Left renal cortex interstitium (tissue), 4 donors: ENCODE data around the gene TNFRSF11A. TPM values are rescaled to one million over a fixed set of nuclear protein-coding genes. Genes with fewer than 3 reads are reported as not detected.

ENCODE experiments used
- DNase-seq, 4 donors: peaks; one replicate each; pipeline ENCODE4 v3.0.0-alpha.2; 2013; ENCODE audit warnings: low read depth in 4 of 4, low spot score in 2 of 4, missing footprints in 1 of 4
- polyA plus RNA-seq, 4 donors: library from polyadenylated mRNA; unstranded; fragments of 120-200 nt; gene quantifications; one replicate each; pipeline ENCODE4 v1.2.1, GENCODE V29; 2013; ENCODE audit not compliant: insufficient read length in 4 of 4

TNFRSF11A gene
- polyA plus RNA-seq, 4 donors: 1.8 to 3.4 (median 2.5) TPM

DNA sequence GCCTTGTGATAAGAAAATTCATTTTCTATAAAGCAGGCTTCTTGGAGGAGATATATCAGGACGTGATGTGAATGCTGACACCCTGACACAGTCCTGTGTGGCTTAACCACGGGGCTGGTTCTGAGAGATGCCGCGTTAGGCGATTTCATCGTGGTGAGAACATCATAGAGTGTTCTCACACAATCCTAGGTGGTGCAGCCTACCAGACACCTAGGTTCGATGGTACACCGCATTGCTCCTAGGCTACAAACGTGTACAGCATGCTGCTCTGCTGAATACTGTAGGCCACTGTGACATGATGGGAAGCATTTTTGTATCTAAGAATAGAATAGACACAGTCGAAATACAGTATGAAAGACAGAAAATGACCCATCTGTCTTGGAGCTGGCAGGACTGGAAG lies 82.5 kb downstream of the TNFRSF11A start:
- DNase-seq: no peak

- DNase-seq: no peak
Measured at GRCh38 chr18:62409821-62410220, 84.7 kb downstream of the TNFRSF11A start.

DNA sequence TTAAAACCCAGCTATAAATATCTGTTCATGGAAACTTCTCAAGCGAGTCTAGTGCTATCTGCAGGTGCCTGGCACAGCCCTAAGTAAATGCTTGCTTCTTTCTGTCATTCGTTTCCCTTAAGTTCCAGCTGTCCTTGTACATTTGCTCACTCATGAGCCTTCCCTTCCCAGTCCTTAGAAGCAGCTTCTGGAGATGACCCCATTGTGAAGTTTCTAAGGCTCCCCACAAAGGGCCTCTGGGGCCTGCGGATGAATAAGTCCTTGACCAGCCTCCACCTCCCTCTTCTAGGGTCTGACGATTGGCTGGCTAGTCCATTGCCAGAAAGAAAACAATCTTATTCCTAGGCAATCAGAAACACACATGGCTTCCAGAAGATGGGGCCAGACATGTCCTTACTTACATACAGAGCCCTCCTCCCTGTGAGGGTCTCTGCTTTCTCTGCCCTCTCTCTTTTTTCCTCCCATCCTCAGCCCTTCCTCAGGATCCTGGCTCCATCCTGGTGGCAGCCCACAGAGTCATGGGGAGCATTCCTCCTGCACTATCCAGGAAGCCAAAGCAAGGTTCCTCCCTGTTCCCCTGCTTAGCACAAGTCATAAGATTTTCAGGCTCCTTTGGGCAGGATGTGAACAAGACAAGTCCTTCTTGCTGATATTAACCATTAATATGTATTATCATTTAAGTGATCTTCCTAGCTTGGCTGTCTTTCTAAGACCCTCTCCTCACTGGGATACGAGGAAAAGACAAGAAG lies 87.3 kb downstream of the TNFRSF11A start:
- DNase-seq: no peak

DNA sequence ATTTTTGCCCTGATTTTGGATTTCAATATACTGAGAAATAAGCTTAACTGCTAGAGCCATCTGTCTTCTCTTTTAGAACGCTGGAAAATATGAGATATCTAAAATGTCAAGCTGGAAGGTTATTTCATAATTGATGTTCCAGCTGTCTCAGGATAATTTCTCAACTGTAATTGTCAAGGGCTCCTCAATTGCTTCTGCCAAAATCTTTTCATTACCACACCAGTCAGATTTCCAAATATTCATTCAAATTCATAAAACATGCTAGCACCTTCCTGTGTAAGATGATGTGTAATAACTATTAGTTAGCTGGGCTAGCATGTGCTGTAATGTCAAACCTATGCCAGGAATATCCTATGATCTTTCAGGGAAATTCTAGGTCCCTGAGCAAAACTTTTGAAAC lies 88.1 kb downstream of the TNFRSF11A start:
- DNase-seq: no peak

DNA sequence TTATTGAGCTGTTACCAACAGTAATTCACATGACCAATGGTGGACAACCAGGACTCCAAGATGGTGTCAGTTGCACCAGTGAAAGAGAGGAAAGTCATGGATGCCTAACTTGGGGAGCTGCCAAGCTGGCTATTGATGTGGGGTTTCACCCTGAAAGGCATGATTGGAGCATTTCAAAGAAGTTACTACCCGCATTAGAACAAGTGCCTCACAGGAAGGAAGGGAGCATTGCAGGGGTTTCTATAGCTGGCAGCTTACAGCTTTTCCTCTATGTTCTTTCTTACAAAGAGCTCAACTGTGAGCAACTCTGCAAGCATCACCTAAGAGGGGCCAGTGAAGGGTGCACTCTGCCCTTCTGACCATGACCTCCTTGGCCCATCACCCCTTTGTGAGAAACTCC lies 93.1 kb downstream of the TNFRSF11A start:
- no peak for DNase-seq

GRCh38 chr18:62420151-62420512 lies 95.0 kb downstream of the TNFRSF11A start:
- DNase-seq: no peak

- DNase-seq: no peak
Measured at GRCh38 chr18:62420513-62421209, 95.6 kb downstream of the TNFRSF11A start.

GRCh38 chr18:62425465-62426190 lies 100.5 kb downstream of the TNFRSF11A start:
- peak; percentile 79 to 90 (median 85) for DNase-seq

DNA sequence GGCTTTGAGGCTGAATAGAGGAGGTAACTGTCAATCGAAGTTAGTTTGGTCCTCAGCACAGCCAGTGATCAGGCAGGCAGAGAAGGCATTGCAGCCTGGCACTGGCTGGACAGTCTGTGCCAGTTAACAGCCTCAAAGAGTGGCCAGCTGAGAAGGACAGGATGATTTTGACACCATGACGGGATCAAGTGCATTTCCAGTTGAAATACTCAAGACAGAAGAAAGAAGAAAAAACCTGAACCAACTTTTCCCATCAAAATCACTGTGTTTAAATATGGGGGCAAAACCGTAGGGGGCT lies 101.0 kb downstream of the TNFRSF11A start:
- DNase-seq: no peak

DNA sequence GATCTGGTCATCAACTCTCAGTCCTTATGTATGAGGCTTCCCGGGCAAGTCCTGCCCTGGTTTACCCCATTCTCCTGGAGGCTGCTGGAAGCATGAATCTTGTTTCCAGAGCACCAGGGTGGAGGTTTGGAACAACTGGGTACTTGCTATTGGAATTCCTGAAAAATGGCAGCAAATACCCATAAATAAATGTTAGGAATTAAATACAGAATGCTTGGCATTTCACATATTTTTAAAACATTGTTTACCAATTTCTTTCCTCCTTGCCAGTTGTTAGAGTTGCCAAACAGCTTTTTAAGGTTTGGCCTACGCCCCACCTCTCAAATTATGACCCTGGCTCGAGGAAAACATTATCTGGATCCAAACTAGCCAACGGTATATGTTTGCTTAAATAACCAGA lies 107.1 kb downstream of the TNFRSF11A start:
- DNase-seq: no peak

DNA sequence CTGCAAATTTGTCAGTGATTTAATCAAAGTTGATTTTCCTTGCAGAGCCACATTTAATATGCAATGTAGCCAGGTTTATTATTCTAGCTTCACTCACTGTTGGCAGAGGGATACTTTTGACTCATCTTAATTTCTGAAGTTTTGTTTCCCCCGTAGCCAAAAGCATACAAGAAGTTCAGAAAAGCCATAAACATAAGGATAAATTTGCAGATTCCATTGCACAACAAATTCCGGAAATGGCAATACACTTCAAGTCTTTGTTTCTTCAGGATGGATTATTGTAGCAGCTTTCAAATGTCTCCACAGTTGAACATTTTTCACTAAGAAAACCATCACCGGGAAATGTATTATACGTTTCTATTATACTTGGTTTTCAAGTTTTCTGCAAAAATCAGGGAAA lies 109.7 kb downstream of the TNFRSF11A start:
- DNase-seq: no peak

DNA sequence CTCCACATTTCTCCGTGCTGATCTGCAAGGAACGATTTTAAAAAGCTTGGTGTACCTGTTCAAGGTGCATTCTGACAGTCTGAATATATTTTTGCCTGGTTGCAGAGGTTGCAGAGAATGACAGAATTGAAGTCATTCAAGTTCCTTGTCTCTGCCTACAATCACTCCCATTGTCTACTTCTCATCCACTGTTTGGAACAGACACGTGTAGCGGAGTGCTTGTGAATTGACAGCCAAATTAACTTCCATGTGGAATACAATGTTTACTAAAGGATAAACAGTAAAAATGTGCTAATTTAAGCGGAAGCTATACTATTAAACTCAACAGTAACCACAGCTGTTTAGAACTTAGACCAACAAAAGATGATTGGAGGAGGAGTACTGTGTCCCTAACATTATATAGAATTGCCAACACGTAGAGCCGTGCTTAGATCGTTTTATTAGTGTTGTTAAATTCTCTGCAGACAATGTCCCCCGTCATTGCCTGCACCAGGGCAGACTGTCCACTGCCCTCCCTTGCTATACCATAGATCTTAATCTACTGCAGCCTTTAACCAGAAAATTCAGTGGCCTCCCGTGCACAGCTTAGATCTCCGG lies 110.4 kb downstream of the TNFRSF11A start:
- DNase-seq: no peak

DNA sequence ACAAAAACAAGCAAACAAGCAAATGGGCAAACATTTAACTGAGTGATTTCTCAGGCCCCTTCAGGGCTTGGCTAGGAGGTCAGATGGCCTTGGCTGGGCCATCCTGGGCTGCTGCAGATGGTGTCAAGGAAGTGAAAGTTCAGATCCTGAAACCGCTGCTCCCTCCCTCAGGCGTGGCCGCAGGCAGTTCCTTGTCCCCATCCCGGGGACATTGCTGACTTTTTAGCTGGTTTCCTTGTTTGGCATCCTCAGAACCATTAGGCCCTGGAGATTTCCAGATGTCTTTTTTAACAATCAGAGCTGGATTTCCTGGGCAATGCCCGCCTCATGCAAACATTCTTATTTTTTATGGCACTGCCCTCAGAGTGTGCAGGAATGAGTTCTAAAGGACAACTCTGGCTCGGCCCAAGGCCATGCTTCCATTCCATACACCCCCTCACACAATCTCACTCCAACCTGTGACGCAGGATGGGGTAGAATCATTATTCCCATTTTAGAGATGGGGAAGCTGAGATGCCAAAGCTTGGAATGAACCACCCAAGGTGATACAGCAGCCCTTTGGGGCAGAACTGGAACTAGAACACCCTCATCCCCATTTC lies 111.6 kb downstream of the TNFRSF11A start:
- DNase-seq: no peak

DNA sequence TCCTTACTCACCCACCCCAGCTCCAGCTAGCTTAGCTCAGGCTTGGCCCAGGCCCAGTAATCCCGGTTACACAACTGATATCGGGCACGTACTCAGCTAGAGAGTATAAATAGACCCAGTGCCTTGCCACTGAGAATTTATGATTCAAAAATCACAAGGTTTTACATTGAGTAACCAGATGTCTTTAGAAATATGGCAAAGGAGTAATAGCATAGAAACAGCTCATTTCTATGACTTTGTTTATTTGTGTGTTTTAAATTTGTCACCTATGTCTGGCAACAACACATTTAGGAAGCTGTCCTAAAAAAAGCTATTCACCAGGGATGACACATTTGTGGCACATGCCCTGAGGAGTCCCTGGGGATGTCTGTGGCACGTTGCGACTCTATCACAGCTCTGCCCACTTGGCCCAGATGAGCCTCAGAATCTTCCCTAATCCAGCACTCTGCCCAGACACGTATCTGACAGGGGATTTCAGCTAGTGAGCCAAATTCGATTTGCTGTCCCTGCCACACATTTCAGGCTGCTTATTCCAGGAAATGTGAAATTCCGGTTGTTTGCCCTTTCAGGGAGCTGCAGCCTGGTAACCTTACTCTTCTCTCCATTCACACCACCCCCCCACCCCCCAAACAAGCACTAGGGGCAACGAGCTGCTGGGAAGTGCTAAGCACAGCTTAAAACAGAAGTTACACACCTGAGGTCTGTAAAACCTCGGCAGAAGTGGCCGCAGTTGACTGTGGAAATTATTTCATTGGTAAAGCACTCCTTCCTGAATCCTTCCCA lies 112.3 kb downstream of the TNFRSF11A start:
- no peak for DNase-seq

DNA sequence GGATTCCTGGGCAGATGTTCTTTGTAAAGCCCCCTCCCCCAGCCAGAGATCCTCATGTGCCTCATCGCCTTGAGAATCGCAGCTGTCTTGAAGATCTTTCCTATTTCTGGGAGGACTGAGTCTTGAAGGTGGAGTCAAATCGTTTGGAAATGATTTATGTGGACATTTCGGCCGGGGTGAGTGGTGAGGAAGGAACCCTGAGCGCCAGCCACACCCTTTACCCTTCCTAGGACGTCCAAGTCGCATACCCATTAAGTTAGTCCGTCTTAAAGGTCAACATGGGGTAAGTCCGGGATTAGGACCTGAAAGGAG lies 112.9 kb downstream of the TNFRSF11A start:
- no peak for DNase-seq

DNA sequence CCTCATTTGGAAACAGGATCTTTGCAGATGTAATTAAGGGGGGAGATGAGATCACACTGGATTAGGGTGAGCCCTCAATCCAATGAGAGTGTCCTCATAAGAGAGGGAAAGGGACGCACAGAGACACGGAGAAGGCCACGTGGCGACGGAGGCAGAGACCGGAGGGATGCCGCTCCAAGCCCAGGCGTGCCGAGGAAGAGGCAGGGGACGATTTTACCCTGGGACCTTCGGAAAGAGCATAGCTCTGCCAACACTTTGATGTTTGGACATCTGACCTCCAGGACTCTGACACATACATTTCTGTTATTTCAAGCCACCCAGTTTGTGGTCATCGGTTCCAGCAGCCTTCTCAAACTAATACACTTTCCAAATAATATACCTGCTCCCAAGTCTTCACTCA lies 113.3 kb downstream of the TNFRSF11A start:
- no peak for DNase-seq

DNA sequence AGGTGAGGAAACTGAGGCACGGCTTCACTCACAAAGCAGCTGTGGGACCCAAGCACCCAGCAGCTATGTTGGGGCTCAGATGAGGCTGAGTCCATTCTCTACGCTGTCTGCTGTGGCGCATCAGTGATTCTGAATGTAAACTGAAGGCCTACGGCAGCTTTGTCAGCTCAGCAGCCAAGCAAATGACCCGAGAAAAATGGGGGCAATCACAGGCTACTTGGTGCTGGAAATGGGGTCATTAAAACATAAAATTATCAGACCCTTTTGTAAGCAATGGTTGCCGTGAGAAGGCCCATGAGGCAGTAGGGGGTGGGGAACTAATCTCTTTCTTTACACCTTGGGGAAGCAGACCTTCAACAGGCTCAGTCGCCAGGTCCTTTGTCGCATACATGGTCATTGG lies 113.8 kb downstream of the TNFRSF11A start:
- no peak for DNase-seq
